Testis (tissue), 3 donors: ENCODE measurements around the gene DRAXIN. TPM values are rescaled to one million over a fixed set of nuclear protein-coding genes. Genes with fewer than 3 reads are reported as not detected.
A peak's percentile ranks its signal among the peaks of the same experiment; 100 is the strongest.

Source experiments
- DNase-seq: peaks from one replicate; pipeline ENCODE4 v3.0.0-alpha.2; 2019
- H3K27ac ChIP-seq, 2 donors: fragments of 200-600 bp; sonication (generic); one replicate each; pipeline ENCODE4 v1.5.1; 2019
- H3K27me3 ChIP-seq: fragments of 200-600 bp; sonication (generic); one replicate; pipeline ENCODE4 v1.5.1; 2019
- H3K36me3 ChIP-seq: fragments of 200-600 bp; sonication (generic); one replicate; pipeline ENCODE4 v1.5.1; 2017; ENCODE audit warnings: low read depth; ENCODE audit errors: missing control alignments
- H3K4me1 ChIP-seq: fragments of 200-600 bp; sonication (generic); one replicate; pipeline ENCODE4 v1.5.1; 2019
- H3K4me3 ChIP-seq, 2 donors: fragments of 200-600 bp; sonication (generic); one replicate each; pipeline ENCODE4 v1.5.1; 2017 to 2019
- H3K9me3 ChIP-seq: fragments of 200-600 bp; sonication (generic); one replicate; pipeline ENCODE4 v1.5.1; 2017
- CTCF ChIP-seq, 3 experiments: fragments of 450-650 bp in 2 of 3; fragments of 200-600 bp in 1 of 3; sonication (generic) in 1 of 3; IDR thresholded peaks; one replicate each; pipeline ENCODE4 v1.5.1; 2016 to 2019; ENCODE audit warnings: antibody characterized with exemption in 3 of 3, mild to moderate bottlenecking in 2 of 3, moderate library complexity in 1 of 3
- POLR2A ChIP-seq: fragments of 450-650 bp; IDR thresholded peaks from one replicate; pipeline ENCODE4 v1.6.1; 2017; ENCODE audit warnings: antibody characterized with exemption, mild to moderate bottlenecking, moderate library complexity
- WGBS, 2 donors: methylation state at CpG; one replicate each; pipeline ENCODE4 v1.1.5; 2018; 5-methylcytosine and 5-hydroxymethylcytosine counted together
- intact Hi-C: fragments of 100-400 bp; cut with DNase I; formaldehyde crosslinking; loops from one replicate; pipeline ENCODE4 v1.15.1; 2023; ENCODE audit warnings: low total_unique reads
- polyA plus RNA-seq: library from polyadenylated mRNA; stranded (reverse); fragments of 350-450 nt; fragmentation: Illumina TruSeq; extraction: RNeasy Lipid Tissue Mini Kit (QIAGEN cat#74804); gene quantifications from one replicate; pipeline ENCODE4 v1.2.3, GENCODE V29; 2014; ENCODE audit warnings: low read depth, low replicate concordance; ENCODE audit not compliant: insufficient read depth
- total RNA-seq, 2 donors: library from RNA; depleted of rRNA; stranded (reverse); fragments of >200 nt; gene quantifications; one replicate each; pipeline ENCODE4 v1.2.3, GENCODE V29; 2016

Gene DRAXIN
- total and polyA plus RNA-seq, 3 donors from 2014 or later, result 0.53 to 0.93 (median 0.79) TPM

GRCh38 chr1:11736746-11737639, 45.5 kb downstream of the DRAXIN start:
- no peak for TF ChIP-seq CTCF (IDR thresholded peaks at IDR 0.05)
- no peak for TF ChIP-seq POLR2A
- Histone ChIP-seq H3K4me3 (peak overlapping the region; percentile 83 to 87), H3K36me3 (no peaks in the 10 kb centered on the region), H3K27ac (peak overlapping the region; percentile 74 to 90), H3K4me1 (peaks cover 28% of the 10 kb centered on the region), H3K9me3 (no peaks in the 10 kb centered on the region), H3K27me3 (no peaks in the 10 kb centered on the region)
- DNase-seq, result peak; percentile 47
- WGBS, 2 donors, result 10 to 11% methylated on average over 15 of the region's 15 CpGs
- intact Hi-C loops, result loop anchor here (10.0 kb wide), 1 partner anchor 68 kb away; the partner anchor contains the start of genes CLCN6 and MTHFR

DNA sequence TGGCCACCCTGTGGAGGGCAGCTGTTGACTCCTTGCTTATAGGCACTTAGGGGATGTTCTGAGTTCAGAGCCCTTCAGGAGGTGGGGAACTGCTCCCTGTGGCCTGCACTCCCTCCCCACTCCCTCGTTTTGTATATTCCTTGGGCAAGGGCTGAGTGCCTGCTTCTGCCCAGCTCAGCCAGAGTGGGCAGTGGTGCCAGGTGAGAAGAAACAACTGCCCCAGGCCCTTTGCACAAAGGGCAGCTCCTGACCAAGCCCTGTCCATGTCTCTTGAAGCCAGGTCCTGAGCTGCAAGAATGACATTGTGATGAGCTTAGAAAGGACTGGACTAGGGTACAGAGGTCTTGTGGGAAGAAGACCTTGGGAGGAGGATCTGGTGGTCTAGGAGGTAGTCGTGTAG, 46.6 kb downstream of the DRAXIN start:
- TF ChIP-seq POLR2A (no peak), CTCF (IDR thresholded peaks at IDR 0.05) (no peak)
- Histone ChIP-seq H3K4me1 (peaks cover 18% of the 10 kb centered on the region), H3K9me3 (no peaks in the 10 kb centered on the region), H3K27me3 (no peaks in the 10 kb centered on the region), H3K36me3 (no peaks in the 10 kb centered on the region), H3K4me3 (no peak overlapping the region), H3K27ac (no peak overlapping the region)
- 65 to 86% methylated on average over 2 of the region's 2 CpGs for WGBS, 2 donors
- no peak for DNase-seq
- intact Hi-C loops, result loop anchor here (10.0 kb wide), 1 partner anchor 67 kb away; the partner anchor contains the start of genes CLCN6 and MTHFR

- no peak for DNase-seq
- H3K9me3 ChIP-seq, result no peaks in the 10 kb centered on the region
- H3K4me3 ChIP-seq, result no peak overlapping the region
- H3K36me3 ChIP-seq, result no peaks in the 10 kb centered on the region
- H3K27ac ChIP-seq, result no peak overlapping the region
- H3K27me3 ChIP-seq, result no peaks in the 10 kb centered on the region
- no peak for TF ChIP-seq CTCF (IDR thresholded peaks at IDR 0.05)
- TF ChIP-seq POLR2A, result no peak
- 75% methylated on average over 5 to 6 of the region's 6 CpGs for WGBS, 2 donors
- peaks cover 18% of the 10 kb centered on the region for H3K4me1 ChIP-seq
- intact Hi-C loops, result loop anchor here (10.0 kb wide), 1 partner anchor 66 kb away; the partner anchor contains the start of genes CLCN6 and MTHFR
Observed at GRCh38 chr1:11738783-11739182, 47.3 kb downstream of the DRAXIN start.

DNA sequence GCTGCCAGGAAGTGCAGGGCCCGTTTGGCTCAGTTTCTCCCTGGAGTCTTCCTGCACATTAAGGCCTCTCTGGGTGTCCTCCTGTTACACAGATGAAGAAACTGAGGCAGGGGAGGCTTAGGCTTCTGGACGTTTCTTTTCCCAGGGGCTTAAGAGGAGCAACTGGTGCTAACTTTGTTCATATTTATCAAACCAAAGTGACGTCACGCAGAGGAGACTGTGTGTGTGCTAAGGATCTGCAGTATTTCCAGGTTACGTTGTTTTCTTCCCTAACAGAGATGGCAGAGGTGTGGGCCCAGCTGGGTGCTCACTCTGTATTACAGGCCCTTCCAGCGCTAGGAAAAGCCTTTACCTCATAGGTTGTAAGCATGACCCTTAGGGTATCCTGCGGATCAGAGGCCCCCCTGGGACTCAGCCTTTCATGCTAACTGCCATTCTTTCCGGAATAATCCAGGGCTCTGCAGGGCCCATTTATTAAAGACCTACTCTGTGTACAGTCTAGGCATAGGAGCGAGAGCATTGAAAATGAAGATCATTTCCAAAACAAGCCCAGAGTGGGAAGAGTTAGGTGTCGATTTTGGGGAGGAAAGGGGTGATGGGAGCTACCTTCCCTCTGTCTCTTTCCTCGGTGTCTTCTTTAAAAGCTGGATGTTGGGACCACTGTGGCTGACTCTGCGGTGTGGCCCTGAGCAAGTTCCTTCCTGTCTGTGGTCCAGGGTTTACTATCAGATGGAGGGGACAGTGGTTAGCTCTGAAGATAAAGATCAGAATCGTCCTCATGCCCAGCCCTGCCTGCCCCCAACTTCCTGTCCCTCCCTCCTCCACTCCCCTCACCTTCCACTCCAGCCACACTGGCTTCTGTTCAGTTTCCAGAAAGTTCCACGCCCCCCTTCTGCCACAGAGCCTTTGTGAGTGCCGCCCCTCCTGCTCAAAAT, 49.0 kb downstream of the DRAXIN start:
- Histone ChIP-seq H3K4me1 (peaks cover 13% of the 10 kb centered on the region), H3K27ac (no peak overlapping the region), H3K36me3 (no peaks in the 10 kb centered on the region), H3K27me3 (no peaks in the 10 kb centered on the region), H3K4me3 (no peak overlapping the region), H3K9me3 (no peaks in the 10 kb centered on the region)
- WGBS, 2 donors, result 66 to 77% methylated on average over 15 of the region's 15 CpGs
- DNase-seq, result no peak
- no peak for TF ChIP-seq POLR2A
- TF ChIP-seq CTCF (IDR thresholded peaks at IDR 0.05), result no peak
- intact Hi-C loops, result no loop called here
